NCI-H1417 treated with DMSO at 0.1 percent for 48 hours (cell line): Measurements from ENCODE around the gene MED27.
"Not testable (repeated sequence)": the region's sequence is repeated elsewhere in the genome, so short reads cannot be mapped to it uniquely, and the experiment has no call there.

Source experiments
- DNase-seq: peaks from one replicate; lab custom pipeline; 2025; lab: John Stamatoyannopoulos, UW

The MED27 gene

GRCh38 chr9:132075853-132076252, 3.8 kb downstream of the MED27 start:
- no peak for DNase-seq

DNA sequence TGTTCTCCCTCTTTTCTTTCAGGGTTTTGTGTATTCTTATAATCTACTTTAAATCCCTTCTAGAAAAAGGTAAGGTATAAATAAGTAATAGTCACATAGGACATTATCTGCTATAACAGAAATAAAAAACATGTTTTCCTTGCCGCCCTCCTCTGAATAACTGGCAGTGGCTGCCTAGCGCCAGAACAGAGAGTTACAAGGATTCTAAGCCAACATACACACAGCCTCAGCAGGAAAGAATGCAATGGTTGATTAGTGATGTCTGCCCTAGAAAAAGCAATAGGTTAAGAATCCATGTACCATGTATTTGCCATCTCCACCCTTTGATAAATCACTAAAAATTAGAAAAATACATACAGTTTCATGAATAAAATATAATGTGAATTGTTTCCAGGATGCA, 4.9 kb downstream of the MED27 start:
- DNase-seq = no peak

GRCh38 chr9:132071847-132072507, 7.7 kb downstream of the MED27 start:
- no peak for DNase-seq

DNA sequence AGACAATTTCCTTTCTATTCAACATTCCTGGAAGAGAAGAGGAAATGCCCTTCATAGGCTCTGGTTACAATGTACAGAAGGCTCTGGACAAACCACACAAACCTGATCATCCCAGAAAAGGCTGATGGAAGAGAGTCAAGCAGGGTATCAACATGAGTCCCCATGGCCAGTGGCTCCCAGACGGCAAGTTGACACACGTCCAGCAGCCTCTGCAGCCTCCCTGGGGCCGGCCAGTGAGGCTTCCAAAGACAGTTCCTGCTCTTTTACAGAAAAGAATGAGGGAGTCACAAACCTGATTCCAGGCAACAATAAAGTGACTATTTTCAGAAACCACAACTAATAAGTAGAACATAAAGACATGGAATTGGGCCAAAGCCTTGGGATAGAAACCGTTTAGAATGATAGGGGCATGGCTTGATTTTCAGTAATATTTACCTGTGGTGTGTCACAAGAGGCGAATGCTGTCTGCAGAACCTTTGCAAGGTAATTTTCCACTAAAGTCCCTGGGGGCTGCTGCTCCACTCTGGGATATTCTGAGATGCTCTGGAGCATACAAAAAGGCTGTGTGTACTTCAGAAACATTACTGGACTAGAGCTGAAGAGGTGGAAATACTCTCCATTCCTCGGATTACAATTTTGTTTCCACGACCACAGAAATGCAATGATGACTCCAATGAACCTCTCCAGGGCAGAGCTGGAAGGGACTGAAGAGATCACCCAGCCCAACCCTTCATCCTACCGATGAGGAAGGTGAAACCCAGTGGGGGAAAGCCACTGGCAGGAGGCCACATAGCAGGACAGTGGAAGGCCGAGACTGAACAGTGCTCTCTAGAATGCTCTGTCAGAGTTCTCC, 10.4 kb downstream of the MED27 start:
- DNase-seq = no peak

- DNase-seq = no peak
Measured at GRCh38 chr9:132068605-132069004, 11.1 kb downstream of the MED27 start.

GRCh38 chr9:132066511-132066910, 13.2 kb downstream of the MED27 start:
- DNase-seq = no peak

DNA sequence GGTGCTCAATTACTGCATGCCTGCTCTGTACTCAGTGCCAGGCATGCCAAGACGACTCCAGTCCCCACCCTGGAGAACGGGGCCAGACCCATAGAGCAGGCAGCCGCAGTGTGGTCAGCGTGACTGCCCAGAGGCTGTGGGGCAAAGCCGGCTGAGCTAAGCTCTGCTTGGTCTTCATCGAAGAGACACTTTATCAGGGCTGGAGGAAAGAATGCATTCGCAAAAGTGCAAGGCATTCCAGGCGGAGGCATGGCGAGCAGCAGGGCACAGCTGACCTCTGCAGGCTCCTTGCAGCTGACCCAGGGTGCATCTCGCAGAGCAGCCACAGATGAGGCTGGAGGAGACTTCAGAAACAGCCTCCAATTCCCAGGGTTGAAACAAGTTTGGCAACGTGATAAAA, 13.6 kb downstream of the MED27 start:
- DNase-seq = no peak

DNA sequence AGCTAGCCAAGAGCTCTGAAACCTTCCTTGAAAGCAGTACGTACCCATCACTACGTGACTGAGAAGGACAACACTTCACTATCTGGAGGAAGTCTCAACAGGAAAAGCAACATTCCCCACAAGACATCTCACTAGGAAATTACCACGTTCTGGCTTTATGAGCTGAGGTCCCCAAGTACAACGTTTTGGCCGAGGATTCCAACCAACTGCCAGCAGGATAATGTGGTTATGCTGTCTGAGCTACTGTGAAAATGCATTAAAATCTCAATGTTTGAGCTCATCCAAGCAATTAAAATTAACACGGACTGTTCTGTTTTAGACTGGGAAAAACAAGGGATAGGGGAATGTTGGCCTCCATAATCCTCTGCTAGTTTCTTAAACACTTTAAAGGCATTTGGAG, 16.4 kb downstream of the MED27 start:
- no peak for DNase-seq

GRCh38 chr9:132062806-132063205, 16.9 kb downstream of the MED27 start:
- no peak for DNase-seq

GRCh38 chr9:132061526-132061925, 18.1 kb downstream of the MED27 start:
- no peak for DNase-seq

- no peak for DNase-seq
Measured at GRCh38 chr9:132059361-132059760, 20.3 kb downstream of the MED27 start.

DNA sequence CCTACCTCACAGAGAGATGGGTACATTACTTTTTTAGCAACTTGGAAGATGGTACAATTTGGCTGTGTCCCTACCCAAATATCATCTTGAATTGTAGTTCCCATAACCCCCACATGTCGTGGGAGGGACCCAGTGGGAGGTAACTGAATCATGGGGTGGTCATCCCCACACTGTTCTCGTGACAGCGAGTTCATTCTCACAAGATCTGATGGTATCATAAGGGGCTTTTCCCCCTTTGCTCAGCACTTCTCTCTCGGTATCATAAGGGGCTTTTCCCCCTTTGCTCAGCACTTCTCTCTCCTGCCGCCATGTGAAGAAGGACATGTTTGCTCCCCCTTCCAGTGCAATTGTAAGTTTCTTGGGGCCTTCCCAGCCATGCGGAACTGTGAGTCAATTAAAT, 21.4 kb downstream of the MED27 start:
- not testable (repeated sequence) for DNase-seq

DNA sequence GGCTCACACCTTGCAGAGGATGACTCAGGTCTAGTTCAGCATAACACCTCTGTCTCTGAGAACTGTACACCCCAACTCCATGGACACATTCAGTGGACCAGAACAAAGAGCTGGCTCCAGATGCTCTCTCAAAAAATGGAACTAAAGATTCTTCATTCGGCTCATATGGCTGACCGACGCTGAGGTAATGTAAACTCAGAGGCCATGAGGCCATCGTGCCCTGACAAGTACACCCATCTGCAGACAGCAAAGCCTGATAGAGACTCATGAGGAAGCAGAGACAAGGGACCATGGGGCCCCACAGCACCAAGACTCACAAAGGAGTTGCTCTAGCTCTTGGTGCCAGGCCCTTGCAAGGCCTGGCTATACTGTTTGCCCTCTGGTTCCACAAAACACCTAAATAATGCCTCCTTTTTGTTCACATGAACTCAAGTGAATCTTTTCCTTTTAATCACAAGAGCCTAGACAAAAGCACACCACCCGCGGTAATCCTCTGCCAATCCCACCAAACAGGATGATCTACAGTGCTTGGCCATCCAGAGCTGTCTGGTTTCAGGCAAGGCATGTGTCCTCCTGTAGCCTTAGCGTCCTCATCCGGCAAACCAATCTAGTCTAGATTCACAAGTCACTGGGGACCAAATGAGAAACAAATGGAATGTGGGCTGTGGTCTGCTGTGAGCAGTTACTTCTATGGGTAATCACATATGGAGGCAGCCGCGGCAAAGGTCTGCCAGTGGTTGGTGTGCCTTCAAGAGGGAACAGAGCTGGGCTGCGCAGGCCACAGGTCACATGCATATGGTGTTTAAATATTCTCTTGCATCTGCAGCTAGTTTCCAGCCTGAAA, 22.7 kb downstream of the MED27 start:
- DNase-seq = no peak

DNA sequence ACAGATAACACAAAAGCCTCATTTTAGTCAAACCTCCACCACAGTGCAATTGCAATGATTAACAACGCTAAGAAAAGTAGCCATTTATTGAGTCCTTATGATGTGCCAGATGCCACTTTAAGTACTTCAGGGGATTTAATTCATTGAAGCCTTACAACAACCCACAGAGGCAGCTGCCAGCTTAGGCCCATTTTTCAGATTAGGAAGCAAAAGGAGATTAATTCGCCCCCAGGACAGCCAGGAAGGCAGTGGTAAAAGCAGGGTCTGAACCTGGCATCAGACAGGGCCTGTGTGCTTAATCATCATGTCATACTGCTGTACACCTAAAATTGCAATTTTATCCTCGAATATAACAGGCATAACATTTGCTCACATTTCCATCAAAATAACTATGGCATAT, 23.9 kb downstream of the MED27 start:
- no peak for DNase-seq

DNA sequence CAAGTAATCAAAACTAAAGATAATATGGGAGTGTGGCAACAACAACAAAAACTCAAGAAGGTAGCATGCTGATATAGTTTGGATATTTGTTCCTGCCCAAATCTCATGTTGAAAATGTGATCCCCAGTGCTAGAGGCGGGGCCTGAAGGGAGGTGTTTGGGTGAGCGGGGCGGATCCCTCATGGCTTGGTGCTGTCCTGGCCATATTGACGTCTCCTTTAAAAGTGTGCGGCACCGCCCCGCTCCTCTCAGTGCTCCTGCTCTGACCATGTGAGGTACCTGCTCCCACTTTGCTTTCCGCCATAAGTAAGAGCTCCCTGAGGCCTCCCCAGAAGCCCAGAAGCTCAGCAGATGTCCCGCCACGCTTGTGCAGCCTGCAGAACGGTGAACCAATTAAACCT, 25.6 kb downstream of the MED27 start:
- no peak for DNase-seq

DNA sequence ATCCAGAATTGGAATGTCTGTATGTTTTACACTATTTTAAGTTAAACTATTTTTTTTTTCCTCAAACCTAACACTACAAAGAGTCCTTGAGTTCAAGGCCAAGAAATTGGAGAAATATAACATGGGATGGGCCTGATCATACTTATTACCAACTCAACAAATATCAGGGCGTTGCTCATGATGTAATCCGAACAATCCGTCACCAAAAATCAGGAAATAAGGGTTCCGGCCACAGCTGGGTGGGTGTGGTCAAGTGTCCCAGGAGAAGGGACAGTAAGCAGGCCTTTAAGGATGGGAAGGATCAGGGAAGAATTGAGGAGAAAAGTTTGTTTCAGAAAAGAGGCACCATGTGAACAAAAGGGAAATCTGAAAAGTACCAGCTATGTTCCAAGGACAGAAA, 29.8 kb downstream of the MED27 start:
- DNase-seq = no peak

DNA sequence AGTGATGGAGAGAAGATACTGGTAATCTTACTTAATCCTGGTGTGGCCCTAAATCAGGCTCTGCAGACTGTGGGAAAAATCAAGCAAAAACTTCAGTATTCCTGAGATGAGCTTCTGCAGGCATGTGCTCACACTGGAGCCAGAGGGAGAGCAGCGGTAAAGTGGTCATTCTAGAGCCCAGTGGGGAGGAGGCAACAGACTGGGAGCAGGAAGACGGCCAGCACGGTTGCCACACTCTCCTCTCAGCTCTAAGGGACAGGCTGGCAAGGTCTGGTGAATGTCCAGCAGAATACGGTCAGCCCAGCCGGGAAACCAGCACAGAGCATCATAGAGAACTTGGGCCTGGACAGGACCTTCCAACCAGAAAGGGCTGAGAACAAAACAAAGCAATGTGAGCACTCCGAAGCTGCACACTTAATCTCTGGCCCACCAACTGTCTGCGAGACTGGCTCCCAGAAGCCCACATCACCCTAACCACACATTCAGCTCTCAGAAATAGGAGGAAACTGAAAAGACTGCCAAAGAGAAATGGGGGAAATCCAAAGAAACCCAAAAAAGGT, 30.3 kb downstream of the MED27 start:
- no peak for DNase-seq

GRCh38 chr9:132048201-132048600, 31.5 kb downstream of the MED27 start:
- DNase-seq = no peak

GRCh38 chr9:132046456-132046855, 33.2 kb downstream of the MED27 start:
- DNase-seq = no peak

DNA sequence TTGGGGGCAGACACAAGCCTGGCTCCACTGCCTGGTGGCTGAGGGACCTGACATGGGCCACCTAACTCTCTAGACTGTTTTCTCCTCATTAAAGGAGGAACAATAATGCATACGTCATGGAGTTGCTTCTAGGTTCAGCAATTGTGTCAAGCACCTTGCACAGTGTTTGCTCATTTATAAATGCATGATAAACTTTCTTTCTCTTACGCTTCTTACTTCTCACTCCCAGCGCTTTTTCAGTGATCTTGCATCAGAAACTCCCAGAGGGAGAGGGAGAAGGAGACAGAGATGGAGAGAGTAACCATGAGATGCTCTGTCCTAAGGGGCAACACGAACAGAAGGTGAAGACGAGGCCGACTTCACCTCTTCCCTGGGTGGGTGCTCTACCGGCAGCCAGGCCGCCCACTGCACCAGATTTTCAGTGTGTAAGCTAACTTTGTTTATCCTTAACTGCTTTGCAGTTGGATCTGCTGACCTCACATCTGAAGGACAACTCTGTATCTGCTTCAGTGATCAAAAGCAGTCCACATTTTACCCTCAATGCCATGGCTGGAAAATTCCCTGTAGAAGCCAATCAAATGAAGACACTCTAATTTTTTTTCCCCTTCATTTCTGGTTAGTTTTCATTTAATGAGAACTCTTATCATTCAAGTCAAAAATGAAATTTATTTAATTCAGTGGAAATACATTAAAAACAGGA, 35.3 kb downstream of the MED27 start:
- DNase-seq = no peak

DNA sequence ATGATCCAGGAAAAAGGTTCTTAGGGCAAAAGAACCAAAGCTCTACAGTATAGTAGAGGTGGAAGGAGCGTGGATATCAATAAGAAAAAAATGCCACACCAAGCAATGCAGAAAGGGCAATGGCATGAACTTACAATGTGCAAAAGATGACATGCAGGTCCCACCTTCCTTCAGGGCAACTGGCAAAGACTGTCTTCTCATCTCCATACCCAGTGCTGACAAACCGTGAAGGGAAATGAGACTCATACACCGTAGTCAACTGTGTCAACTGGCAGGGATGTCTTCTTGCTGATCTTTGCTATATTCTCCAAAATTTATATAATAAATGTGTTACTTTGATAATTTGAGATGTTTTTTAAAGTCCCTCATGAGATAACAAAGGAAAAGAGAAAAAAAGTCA, 36.0 kb downstream of the MED27 start:
- DNase-seq = no peak

DNA sequence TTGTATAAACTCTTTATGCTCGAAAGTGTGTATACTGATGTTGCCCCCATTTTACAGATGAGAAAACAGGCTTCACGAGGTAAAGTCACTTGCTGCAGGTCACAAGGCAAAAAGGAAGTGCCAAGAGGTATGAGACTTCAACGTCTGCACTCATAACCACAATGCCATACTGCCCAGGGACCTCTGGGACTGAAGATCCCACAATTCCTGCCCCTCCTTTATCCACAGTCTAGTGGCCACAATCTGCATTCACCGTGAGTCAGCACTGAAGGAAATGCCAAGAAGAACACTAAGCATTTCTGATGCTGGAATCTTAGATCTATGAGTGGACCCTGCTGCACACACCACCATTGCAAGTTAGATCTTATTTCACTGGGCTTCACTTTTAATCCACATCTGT, 37.3 kb downstream of the MED27 start:
- DNase-seq = no peak
